Fibroblast of skin of right quadriceps (primary cell): ENCODE results near the gene MUC6.
A peak's percentile ranks its signal among the peaks of the same experiment; 100 is the strongest.

Experiments
- DNase-seq: peaks from one replicate; pipeline ENCODE4 v3.0.0-alpha.2; 2013

The MUC6 gene

GRCh38 chr11:1006762-1007161, 29.8 kb downstream of the MUC6 start:
- DNase-seq = no peak

DNA sequence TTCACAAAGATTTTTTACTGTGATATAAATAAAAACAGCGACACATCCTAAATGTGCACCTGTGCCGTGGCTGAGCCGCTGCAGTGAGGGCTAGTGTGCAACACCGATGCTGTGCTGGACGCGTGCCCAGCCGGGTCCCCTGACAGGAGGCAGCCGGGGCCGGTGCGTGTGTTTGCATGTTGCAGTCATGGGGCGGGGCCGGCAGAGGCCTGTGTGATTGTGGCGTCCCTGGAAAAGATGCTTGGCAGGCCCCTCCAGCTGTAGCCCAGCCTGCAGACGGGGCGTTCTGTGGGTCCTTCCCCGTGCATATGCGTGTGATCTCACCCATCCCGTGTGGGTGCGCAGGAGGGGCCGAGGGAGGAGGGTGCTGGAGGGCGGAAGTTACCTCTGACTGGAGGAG, 30.6 kb downstream of the MUC6 start:
- no peak for DNase-seq

DNA sequence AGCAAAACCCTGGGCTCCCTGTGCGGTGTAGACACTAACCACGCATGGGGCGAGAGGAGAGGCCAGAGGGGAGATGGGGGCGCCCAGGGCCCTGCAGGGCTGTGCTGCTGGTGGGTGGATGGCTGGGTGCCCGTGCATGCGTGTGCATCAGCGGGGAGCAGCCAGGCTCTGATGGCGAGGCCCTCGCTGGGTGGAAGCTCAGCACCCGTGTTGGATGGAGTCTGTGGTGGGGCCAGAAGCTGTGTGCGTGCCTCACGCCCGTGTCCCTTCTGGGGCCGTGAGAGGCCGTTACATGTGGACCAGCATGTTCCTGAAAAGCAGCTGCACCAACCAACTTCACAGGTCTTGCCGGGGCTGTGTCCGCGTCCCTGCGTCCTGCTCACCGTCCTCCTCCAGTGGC, 33.4 kb downstream of the MUC6 start:
- DNase-seq = no peak

DNA sequence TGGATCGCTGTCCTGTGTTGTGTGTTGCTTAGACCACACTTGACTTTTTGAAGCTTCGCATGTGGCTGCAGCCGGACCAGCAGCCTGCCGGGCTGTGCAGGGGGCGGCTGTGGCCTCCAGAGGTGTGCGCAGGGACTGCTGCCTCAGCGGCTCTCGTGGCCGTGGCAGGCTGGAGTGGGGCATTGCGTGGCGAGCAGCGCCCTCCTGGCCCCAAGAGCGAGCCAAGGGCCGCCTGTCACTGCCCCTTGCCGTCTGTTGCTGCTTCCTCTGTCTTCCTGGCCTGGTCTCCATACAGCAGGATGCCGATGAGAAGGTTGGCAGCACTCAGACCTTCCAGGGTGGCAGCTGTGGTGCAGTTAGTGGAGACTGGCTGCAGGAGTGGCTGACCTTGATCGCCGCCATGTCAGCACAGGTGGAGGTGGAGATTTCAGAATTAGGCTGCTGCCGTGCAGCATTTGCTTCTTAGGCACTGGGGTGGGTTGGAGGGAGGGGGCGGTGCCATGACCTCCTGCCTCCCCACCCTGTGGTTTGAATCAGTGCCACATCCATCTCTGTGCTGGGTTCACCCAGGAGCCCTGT, 34.0 kb downstream of the MUC6 start:
- DNase-seq = no peak

GRCh38 chr11:1001617-1002405, 34.7 kb downstream of the MUC6 start:
- DNase-seq = no peak

GRCh38 chr11:1000357-1001278, 35.9 kb downstream of the MUC6 start:
- no peak for DNase-seq

- DNase-seq = no peak
Observed at GRCh38 chr11:999009-999408, 37.5 kb downstream of the MUC6 start.

DNA sequence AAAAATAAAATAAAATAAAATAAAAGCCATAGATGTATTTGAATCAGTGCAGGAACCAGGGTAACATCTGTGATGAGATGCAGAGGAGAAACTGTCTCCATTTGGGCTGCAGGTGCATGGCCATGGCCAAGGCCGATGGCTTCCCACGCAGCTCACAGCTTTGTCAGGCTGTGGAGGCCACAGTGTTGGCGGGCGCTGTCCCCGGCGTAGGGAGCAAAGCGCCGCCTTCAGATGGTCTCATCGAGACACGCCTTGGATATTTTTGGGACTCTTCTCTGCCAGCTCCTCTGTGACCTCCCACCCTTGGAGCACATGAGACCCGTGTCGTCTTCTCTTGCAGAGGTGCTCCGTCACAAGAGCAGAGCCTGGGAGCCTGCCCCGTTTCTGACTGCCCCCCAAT, 38.6 kb downstream of the MUC6 start:
- no peak for DNase-seq

- no peak for DNase-seq
Observed at GRCh38 chr11:996681-997080, 39.8 kb downstream of the MUC6 start.

DNA sequence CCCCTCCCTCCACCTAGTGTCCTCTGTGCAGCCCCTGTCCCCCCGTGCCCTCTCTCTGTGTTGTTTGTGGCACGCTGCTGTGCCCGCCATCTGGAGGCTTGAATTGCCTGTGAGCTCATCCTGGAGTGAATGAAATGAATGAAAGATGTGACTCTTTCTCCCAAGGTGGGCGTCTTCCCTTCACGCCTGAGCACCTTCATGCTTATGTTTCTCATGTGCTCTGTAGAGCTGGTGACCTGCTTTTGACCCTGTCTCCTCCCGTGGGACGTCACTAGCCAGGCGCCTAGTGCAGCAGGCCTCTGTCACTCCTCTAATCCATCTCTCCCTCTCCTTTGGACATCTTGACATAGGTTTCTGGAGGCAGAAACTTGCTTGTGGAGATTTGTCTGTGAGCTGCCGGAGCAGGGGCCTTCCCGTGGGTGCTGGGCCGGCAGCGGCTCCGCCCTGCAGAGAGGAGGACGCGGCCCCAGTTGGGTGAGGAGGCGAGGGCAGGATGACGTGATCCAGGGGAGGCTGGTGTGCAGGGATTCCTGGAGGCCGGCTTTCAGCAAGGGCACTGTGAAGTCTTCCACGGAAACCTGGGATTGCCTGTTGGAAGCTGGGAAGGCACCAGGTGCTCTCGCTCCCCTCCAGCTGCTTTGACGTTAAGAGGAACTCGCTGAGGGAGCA, 40.6 kb downstream of the MUC6 start:
- peak; percentile 3 for DNase-seq

- no peak for DNase-seq
Observed at GRCh38 chr11:995044-995751, 41.3 kb downstream of the MUC6 start.

DNA sequence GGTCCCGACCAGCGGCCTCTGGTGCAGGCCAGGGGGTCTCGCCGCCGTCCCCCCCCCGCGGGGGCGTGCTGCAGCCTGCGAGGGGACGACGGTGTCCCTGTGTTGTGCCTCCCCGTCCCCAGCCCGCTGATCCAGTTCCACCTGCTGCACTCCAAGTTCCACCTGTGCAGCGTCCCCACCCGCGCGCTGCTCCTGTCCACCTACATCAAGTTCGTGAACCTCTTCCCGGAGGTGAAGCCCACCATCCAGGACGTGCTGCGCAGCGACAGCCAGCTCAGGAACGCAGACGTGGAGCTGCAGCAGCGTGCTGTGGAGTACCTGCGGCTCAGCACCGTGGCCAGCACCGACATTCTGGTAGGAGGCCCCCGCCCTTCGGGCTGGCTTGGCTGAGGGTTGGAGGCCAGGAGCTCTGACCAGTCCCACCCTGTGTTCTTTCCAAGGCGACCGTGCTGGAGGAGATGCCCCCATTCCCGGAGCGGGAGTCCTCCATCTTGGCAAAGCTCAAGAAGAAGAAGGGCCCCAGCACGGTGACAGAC, 42.8 kb downstream of the MUC6 start:
- DNase-seq = no peak

DNA sequence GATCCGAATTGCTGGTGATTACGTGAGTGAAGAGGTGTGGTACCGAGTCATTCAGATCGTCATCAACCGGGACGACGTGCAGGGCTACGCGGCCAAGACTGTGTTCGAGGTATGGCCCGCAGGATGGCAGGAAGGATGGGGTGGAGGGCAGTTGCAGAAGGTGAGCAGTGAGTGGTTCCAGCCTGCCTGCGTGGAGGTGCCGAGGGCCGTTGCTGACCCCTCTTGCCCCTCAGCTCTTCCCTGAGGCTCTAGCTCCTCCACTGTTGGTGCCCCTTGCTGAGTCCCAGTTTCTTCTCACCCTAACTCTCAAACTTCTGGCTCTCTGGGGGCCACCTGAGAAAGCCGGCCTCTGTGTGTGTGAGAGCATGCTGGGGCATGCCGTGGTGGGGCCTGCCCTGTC, 43.9 kb downstream of the MUC6 start:
- no peak for DNase-seq

DNA sequence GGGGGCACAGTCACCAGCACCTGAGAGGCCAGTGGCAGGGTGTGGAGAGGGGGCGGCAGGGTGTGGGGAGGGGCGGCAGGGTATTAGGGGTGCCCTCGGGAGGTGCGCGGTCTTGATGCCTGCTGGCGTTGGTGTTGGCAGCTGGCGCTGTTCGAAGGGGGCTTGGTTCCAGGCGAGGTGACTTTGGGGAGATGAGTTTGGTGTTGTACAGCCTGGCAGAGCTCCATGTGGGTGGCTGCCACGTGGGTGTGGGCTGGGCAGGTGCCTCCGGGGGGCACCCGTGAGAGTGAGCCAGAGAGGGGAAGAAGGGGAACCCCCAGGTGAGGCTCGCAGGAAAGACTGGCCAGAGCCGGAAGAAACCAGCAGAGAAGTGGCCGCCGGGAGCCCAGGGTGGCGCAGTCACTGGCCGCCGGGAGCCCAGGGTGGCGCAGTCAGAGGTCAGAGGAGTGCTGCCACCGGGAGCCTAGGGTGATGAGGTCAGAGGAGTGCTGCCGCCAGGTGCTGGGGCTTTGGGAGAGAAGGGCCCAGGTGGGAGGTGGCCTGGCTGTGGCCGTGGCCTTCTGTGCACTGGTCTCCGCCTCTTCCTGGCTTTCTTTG, 44.7 kb downstream of the MUC6 start:
- DNase-seq = no peak

- no peak for DNase-seq
Observed at GRCh38 chr11:991034-991433, 45.5 kb downstream of the MUC6 start.

DNA sequence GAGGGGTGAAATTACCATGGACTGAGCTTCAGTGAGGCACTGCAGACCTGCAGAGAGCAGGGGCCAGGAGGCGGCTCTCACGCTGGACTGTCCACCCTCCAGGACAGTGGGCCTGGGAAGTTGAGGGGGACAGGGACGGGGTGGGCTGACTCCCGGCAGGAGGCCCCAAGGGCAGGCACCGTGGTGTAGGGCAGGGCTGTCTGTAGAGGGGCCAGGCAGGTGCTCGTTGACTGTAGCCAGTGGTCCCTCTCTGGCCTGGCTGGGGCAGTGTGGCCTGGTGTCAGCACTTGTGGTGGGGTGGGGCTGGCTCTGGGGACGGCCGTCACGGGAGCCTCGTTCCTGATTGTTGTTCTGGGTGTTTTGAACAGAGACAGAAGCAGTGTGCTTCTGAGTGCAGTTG, 46.4 kb downstream of the MUC6 start:
- DNase-seq = no peak

DNA sequence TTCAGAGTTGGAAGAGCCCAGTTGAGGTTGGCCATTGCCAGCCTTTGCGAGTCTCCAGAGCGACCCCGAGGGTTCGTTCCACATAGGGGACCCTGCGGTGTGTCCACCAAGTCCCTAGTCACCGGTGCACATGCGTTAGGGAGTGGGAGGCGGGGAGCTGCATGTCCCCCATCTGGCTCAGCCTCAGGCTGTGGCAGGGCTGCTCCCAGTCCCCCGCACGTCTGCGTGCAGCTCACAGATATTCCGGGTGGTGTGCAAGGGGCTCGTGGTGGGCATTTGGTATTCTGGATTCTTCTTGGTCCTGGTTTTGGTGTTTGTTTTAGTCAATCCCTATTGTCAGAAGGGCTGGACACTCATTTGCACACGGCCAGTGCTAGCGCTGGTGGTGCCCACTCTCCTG, 48.8 kb downstream of the MUC6 start:
- DNase-seq = no peak

GRCh38 chr11:986952-987305, 49.6 kb downstream of the MUC6 start:
- DNase-seq = no peak

DNA sequence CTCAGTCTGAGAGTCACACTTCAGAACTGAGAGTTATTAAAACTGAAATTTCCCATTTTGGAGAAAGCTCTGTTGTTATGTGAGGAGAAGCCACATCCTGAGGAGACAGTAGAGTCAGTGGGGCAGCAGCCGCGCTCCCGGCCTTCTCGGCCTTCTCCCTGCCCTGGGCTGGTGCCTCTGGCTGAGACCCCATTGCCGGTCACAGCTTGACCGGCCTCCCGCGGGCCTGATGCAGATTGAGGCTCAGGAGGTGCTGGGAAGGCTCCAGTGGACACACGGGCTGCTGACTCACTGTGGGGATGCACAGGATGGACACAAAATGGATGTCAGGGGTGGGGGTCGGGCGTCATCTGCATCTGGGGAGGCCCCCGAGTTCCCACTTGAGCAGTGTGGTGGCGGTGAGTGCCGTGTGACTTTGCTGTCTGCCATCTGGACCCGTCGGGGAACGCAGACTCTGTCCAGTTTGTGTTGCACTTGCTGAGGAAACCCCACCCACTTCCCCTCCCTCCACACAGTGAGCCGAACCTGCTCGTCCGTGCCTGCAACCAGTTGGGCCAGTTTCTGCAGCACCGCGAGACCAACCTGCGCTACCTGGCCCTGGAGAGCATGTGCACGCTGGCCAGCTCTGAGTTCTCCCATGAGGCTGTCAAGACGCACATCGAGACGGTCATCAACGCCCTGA, 50.1 kb downstream of the MUC6 start:
- DNase-seq = no peak

DNA sequence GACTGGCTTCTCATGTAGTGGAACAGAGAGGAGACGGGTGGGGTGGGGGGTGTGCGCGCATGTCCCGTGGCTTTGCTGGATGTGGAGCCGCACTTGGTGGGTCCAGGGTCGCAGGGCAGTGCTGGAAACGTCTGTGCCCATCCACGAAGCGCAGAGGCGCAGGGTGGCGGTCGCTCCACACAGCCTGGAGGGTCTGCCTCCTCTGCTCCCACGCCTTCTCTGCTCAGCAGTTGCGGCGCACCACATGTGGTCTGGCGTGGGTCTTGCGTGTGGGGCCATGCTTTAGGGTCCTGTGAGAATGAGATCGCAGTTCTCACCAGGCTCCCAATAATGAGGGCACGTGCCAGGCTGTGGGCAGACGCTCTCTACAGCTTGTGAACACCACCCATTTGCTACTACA, 50.7 kb downstream of the MUC6 start:
- DNase-seq = no peak

GRCh38 chr11:985406-985805, 51.1 kb downstream of the MUC6 start:
- DNase-seq = no peak
